DMS53 treated with DMSO at 0.1 percent for 48 hours (cell line): ENCODE data around the gene CACNA1H.

ENCODE experiments used
- DNase-seq: peaks from one replicate; lab custom pipeline; 2025; ENCODE audit not compliant: unreplicated experiment; lab: John Stamatoyannopoulos, UW

Gene CACNA1H

GRCh38 chr16:1141716-1142115, 11.2 kb upstream of the CACNA1H start:
- DNase-seq, result no peak

GRCh38 chr16:1142911-1143310, 10.0 kb upstream of the CACNA1H start:
- DNase-seq, result no peak

GRCh38 chr16:1143761-1144450, 9.0 kb upstream of the CACNA1H start:
- DNase-seq, result no peak

- DNase-seq, result no peak
Observed at GRCh38 chr16:1144476-1145382, 8.2 kb upstream of the CACNA1H start.

GRCh38 chr16:1145383-1146100, 7.4 kb upstream of the CACNA1H start:
- no peak for DNase-seq

GRCh38 chr16:1146409-1146808, 6.5 kb upstream of the CACNA1H start:
- DNase-seq, result no peak

GRCh38 chr16:1147027-1147426, 5.9 kb upstream of the CACNA1H start:
- DNase-seq, result no peak

GRCh38 chr16:1149101-1149636, 3.7 kb upstream of the CACNA1H start:
- DNase-seq, result no peak

- no peak for DNase-seq
Observed at GRCh38 chr16:1150511-1150982, 2.4 kb upstream of the CACNA1H start.

- DNase-seq, result no peak
Observed at GRCh38 chr16:1151424-1152122, 1.3 kb upstream of the CACNA1H start.

GRCh38 chr16:1152123-1152638, 725 bp upstream of the CACNA1H start:
- DNase-seq, result no peak

GRCh38 chr16:1153480-1154160, 714 bp downstream of the CACNA1H start:
- DNase-seq, result no peak

GRCh38 chr16:1154291-1154886, 1.5 kb downstream of the CACNA1H start:
- DNase-seq, result no peak

- DNase-seq, result no peak
Observed at GRCh38 chr16:1154887-1155331, 2.0 kb downstream of the CACNA1H start.

GRCh38 chr16:1155353-1156054, 2.6 kb downstream of the CACNA1H start:
- no peak for DNase-seq

GRCh38 chr16:1156055-1156982, 3.4 kb downstream of the CACNA1H start:
- no peak for DNase-seq

GRCh38 chr16:1156983-1157638, 4.2 kb downstream of the CACNA1H start:
- no peak for DNase-seq
